ENCODE results near the gene MAD1L1. TPM values are rescaled to one million over a fixed set of nuclear protein-coding genes. Genes with fewer than 3 reads are reported as not detected.
A peak's percentile ranks its signal among the peaks of the same experiment; 100 is the strongest.

The MAD1L1 gene
- total RNA-seq, 4 donors from 2014 or later = 22.3 to 56.6 (median 35.0) TPM

DNA sequence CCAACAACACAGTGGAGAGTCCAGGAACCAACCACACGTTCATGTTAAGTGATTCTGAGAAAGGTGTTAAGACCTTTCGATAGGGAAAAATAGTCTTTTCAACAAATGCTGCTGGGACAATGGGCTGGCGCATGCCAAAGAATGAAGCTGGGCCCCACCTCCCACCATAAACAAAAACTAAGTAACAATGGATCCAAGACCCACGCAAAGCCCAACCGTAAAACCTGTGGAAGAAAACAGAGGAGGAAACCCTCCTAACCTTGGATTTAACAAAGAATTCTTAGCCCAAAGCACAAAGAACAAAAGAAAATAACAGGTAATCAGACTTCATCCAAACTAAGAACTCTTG, 289.8 kb downstream of the MAD1L1 start:
- no peaks in the 10 kb centered on the region for H3K36me3 ChIP-seq
- H3K27me3 ChIP-seq = no peaks in the 10 kb centered on the region
- peaks cover 0 to 5% (median 0%) of the 10 kb centered on the region in 3 donors for H3K4me1 ChIP-seq
- no peak for TF ChIP-seq EP300 (IDR thresholded peaks at IDR 0.05)
- no peak for TF ChIP-seq POLR2AphosphoS5 (IDR thresholded peaks at IDR 0.05)
- TF ChIP-seq, protein P1, sequence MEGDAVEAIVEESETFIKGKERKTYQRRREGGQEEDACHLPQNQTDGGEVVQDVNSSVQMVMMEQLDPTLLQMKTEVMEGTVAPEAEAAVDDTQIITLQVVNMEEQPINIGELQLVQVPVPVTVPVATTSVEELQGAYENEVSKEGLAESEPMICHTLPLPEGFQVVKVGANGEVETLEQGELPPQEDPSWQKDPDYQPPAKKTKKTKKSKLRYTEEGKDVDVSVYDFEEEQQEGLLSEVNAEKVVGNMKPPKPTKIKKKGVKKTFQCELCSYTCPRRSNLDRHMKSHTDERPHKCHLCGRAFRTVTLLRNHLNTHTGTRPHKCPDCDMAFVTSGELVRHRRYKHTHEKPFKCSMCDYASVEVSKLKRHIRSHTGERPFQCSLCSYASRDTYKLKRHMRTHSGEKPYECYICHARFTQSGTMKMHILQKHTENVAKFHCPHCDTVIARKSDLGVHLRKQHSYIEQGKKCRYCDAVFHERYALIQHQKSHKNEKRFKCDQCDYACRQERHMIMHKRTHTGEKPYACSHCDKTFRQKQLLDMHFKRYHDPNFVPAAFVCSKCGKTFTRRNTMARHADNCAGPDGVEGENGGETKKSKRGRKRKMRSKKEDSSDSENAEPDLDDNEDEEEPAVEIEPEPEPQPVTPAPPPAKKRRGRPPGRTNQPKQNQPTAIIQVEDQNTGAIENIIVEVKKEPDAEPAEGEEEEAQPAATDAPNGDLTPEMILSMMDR (IDR thresholded peaks at IDR 0.05) = no peak
- no peak for TF ChIP-seq POLR2A (IDR thresholded peaks at IDR 0.05)
- H3K4me3 ChIP-seq = no peak overlapping the region
- WGBS, 2 donors (ENCODE audit: low coverage in 1 of 2) = 66 to 88% methylated on average over 4 to 5 of the region's 5 CpGs
- no peak for ATAC-seq
- no peak overlapping the region for H3K27ac ChIP-seq
- no peaks in the 10 kb centered on the region for H3K9me3 ChIP-seq

DNA sequence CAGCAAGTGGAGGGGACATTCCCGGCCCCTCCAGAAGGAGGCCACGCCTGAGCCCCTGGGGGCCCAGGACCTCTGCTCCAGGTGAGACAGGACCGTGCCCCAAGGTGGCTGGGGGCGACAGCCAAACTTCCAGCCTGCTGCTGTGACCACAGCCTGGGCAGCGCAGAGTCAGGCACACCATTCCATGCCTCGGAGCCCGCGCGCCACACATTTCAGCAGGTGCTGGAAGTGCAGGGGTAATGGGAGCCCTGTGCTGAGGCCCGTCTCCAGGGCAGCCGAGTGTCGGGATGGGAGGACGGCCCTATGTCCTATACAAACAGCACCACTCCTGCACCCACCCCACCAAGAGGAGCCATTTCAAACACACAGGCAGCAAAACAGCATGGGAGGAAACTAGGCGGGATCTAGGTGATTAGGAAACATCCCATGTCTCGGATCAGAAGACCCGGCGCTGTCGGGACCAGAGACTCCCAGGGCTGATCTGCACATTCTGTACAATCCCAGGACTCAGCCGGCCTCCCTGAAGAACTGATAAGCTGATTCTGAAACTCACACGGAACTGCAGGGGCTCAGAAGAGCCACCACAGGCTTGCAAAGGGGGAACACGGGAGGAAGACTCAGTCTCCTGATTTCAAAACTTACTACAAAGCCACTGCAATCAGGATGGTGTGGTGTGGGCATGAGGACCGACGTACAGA, 290.4 kb downstream of the MAD1L1 start:
- no peak for TF ChIP-seq POLR2A (IDR thresholded peaks at IDR 0.05)
- TF ChIP-seq, protein P1 (IDR thresholded peaks at IDR 0.05) = no peak
- no peak for TF ChIP-seq POLR2AphosphoS5 (IDR thresholded peaks at IDR 0.05)
- no peak for TF ChIP-seq EP300 (IDR thresholded peaks at IDR 0.05)
- Histone ChIP-seq H3K4me3 (no peak overlapping the region), H3K27me3 (no peaks in the 10 kb centered on the region), H3K36me3 (no peaks in the 10 kb centered on the region), H3K4me1 (peaks cover 0 to 5% (median 0%) of the 10 kb centered on the region in 3 donors), H3K27ac (no peak overlapping the region), H3K9me3 (no peaks in the 10 kb centered on the region)
- ATAC-seq = no peak
- 89% methylated on average over 3 of the region's 23 CpGs; no CpG with 5 or more reads in 1 of the 2 donors for WGBS, 2 donors (ENCODE audit: low coverage in 1 of 2)

DNA sequence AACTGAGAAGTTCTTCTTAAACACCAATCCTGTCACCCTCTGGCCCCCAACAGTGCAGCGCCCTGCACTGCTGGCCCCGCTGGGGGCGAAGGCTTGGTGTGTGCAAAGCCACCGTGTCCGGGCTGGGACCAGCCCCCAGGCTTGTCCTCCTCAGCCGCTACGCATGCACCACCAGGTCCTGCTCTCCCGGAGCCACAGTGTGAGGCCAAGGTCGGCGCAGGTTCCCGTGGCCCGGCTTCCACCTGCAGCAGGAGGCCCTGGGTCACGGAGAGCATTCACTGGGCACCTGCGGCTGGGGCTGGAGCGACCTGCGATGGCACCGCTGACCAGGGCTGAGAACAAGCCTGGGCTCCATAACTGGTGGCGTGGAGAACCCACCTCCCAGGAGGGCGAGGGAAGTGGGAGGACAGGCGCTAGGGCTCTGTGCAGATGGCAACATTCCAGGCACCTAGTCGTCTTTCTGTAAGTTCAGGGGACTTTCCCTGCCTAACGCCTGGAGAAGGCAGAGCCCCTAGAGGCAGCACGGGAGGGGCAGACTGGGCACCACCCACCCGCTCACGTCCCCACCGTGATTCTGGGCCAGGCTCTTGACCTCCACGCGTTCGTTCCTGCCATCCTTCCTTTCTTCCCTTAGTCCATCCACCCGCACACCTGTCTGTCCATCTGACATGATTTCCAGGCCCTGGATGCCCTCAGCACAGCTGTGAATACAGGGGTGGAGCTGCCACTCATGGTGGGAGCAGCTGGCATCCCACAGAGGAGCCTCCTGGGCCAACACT, 291.1 kb downstream of the MAD1L1 start:
- Histone ChIP-seq H3K4me3 (no peak overlapping the region), H3K4me1 (peaks cover 0 to 5% (median 0%) of the 10 kb centered on the region in 3 donors), H3K27me3 (no peaks in the 10 kb centered on the region), H3K36me3 (peaks cover 0 to under 1% of the 10 kb centered on the region in 2 donors), H3K27ac (no peak overlapping the region), H3K9me3 (no peaks in the 10 kb centered on the region)
- WGBS, 2 donors (ENCODE audit: low coverage in 1 of 2) = 81 to 84% methylated on average over 7 to 14 of the region's 30 CpGs
- TF ChIP-seq, protein P1 (IDR thresholded peaks at IDR 0.05) = no peak
- TF ChIP-seq EP300 (IDR thresholded peaks at IDR 0.05) (no peak), POLR2AphosphoS5 (IDR thresholded peaks at IDR 0.05) (no peak), POLR2A (IDR thresholded peaks at IDR 0.05) (no peak)
- no peak for ATAC-seq

DNA sequence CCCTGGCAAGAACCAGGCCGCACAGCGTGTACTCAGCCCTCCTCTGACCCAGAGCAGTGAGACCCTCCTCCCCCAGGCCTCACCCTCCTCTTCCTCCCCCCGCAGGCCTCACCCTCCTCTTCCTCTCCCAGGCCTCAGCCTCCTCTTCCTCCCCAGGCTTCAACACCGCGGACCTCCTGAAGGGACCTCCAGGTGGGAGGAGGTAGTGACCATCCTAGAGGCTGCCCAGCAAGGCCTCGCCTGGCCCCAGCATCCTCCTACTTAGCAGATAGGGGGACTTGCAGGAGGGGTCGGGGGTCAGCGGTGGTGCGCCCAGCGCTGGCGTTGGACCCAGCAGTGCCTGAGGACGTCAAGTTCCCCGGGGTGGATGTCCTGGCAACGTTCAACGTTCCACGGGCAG, 291.9 kb downstream of the MAD1L1 start:
- WGBS, 2 donors (ENCODE audit: low coverage in 1 of 2) = 74 to 76% methylated on average over 4 to 5 of the region's 16 CpGs
- H3K27me3 ChIP-seq = no peaks in the 10 kb centered on the region
- peaks cover 0 to 8% of the 10 kb centered on the region in 2 donors for H3K36me3 ChIP-seq
- no peak overlapping the region for H3K4me3 ChIP-seq
- H3K9me3 ChIP-seq = no peaks in the 10 kb centered on the region
- TF ChIP-seq, protein P1 (IDR thresholded peaks at IDR 0.05) = no peak
- TF ChIP-seq POLR2A (IDR thresholded peaks at IDR 0.05) = no peak
- no peak for TF ChIP-seq POLR2AphosphoS5 (IDR thresholded peaks at IDR 0.05)
- TF ChIP-seq EP300 (IDR thresholded peaks at IDR 0.05) = no peak
- H3K4me1 ChIP-seq = peaks cover 0 to 5% (median 0%) of the 10 kb centered on the region in 3 donors
- H3K27ac ChIP-seq = peak overlapping the region in 1 of 4 donors; percentile 46
- peak; percentile 25 for ATAC-seq
